OCI-LY1 (cell line): Measurements from ENCODE around the gene TMEM44.

ENCODE experiments used
- H2AFZ ChIP-seq: fragments of 200-600 bp; sonication (generic), shearing (Covaris generic); 2 replicates; pipeline ENCODE4 v1.6.0; 2014; ENCODE audit warnings: antibody characterized with exemption, mild to moderate bottlenecking, low read length
- H3F3A ChIP-seq: fragments of 200-600 bp; sonication (generic), shearing (Covaris generic); 2 replicates; pipeline ENCODE4 v1.6.0; 2014; ENCODE audit warnings: mild to moderate bottlenecking, antibody characterized with exemption, low read length, moderate library complexity; ENCODE audit not compliant: insufficient read depth
- H3K27ac ChIP-seq: fragments of 200-600 bp; sonication (generic); 2 replicates; pipeline ENCODE4 v1.5.1; 2014; ENCODE audit warnings: low read length, mixed run types, mild to moderate bottlenecking, low read depth; ENCODE audit not compliant: poor library complexity, severe bottlenecking
- H3K27me3 ChIP-seq: fragments of 200-600 bp; sonication (generic); 2 replicates; pipeline ENCODE4 v1.6.0; 2014; ENCODE audit warnings: antibody characterized with exemption, mild to moderate bottlenecking, low read length, moderate library complexity; ENCODE audit not compliant: insufficient read depth
- H3K36me3 ChIP-seq: fragments of 200-600 bp; sonication (generic); 2 replicates; pipeline ENCODE4 v1.6.1; 2014; ENCODE audit warnings: mild to moderate bottlenecking, antibody characterized with exemption, low read length, moderate library complexity, mixed read lengths; ENCODE audit not compliant: insufficient read depth
- H3K4me1 ChIP-seq: fragments of 200-600 bp; sonication (generic); 2 replicates; pipeline ENCODE4 v1.5.1; 2014; ENCODE audit warnings: mild to moderate bottlenecking, low read length, moderate library complexity; ENCODE audit not compliant: insufficient read depth, severe bottlenecking
- H3K4me2 ChIP-seq: fragments of 200-600 bp; sonication (generic), shearing (Covaris generic); 2 replicates; pipeline ENCODE4 v1.6.1; 2014; ENCODE audit warnings: low read length
- H3K4me3 ChIP-seq: fragments of 200-600 bp; sonication (generic); 2 replicates; pipeline ENCODE4 v1.5.1; 2014; ENCODE audit warnings: low read length, low read depth, mild to moderate bottlenecking, mixed read lengths; ENCODE audit not compliant: poor library complexity, severe bottlenecking
- H3K79me2 ChIP-seq: fragments of 200-600 bp; shearing (Covaris generic); 2 replicates; pipeline ENCODE4 v1.6.1; 2016; ENCODE audit warnings: mixed run types, low read length, mixed read lengths; ENCODE audit not compliant: insufficient read depth
- H3K9ac ChIP-seq: fragments of 200-600 bp; sonication (generic), shearing (Covaris generic); 2 replicates; pipeline ENCODE4 v1.6.1; 2014; ENCODE audit warnings: mild to moderate bottlenecking, low read length, mixed read lengths
- H3K9me2 ChIP-seq: fragments of 200-600 bp; sonication (generic), shearing (Covaris generic); 2 replicates; pipeline ENCODE4 v1.6.1; 2014; ENCODE audit warnings: low read depth, mild to moderate bottlenecking, low read length, mixed read lengths
- H3K9me3 ChIP-seq: fragments of 200-600 bp; shearing (Covaris generic); 2 replicates; pipeline ENCODE4 v1.6.1; 2014; ENCODE audit warnings: low read length, mixed read lengths
- H4K20me1 ChIP-seq: fragments of 200-600 bp; sonication (generic), shearing (Covaris generic); 2 replicates; pipeline ENCODE4 v1.6.0; 2016; ENCODE audit warnings: mild to moderate bottlenecking, low read length; ENCODE audit not compliant: insufficient read depth
- CTCF ChIP-seq: fragments of 200-600 bp; sonication (generic), shearing (Covaris generic); IDR thresholded peaks from 2 replicates; pipeline ENCODE4 v1.5.1; 2017; ENCODE audit warnings: mild to moderate bottlenecking, antibody characterized with exemption, low read length, moderate library complexity, mixed read lengths
- EZH2 ChIP-seq: fragments of 200-600 bp; sonication (generic), shearing (Covaris generic); IDR thresholded peaks from 2 replicates; pipeline ENCODE4 v1.8.0; 2017; ENCODE audit warnings: borderline replicate concordance, mixed run types, mild to moderate bottlenecking, antibody characterized with exemption, low read length, moderate library complexity, mixed read lengths

The TMEM44 gene

GRCh38 chr3:194624956-194625355, 8.3 kb downstream of the TMEM44 start:
- no peaks in the 10 kb centered on the region for H3K9me2 ChIP-seq
- no peak overlapping the region for H3K4me3 ChIP-seq
- H3K27ac ChIP-seq, result no peak overlapping the region
- peaks cover 10% of the 10 kb centered on the region for H3K4me1 ChIP-seq
- no peak overlapping the region for H2AFZ ChIP-seq
- peaks cover 3% of the 10 kb centered on the region; the same call in 1 of the 2 replicates for H3K9me3 ChIP-seq
- no peaks in the 10 kb centered on the region for H3K79me2 ChIP-seq
- TF ChIP-seq CTCF (no peak), EZH2 (no peak)
- H3F3A ChIP-seq, result no peaks in the 10 kb centered on the region
- no peaks in the 10 kb centered on the region for H3K27me3 ChIP-seq
- no peaks in the 10 kb centered on the region for H4K20me1 ChIP-seq
- peaks cover 26% of the 10 kb centered on the region for H3K36me3 ChIP-seq
- H3K9ac ChIP-seq, result no peak overlapping the region
- no peak overlapping the region for H3K4me2 ChIP-seq

GRCh38 chr3:194623449-194624290, 9.5 kb downstream of the TMEM44 start:
- H3K4me2 ChIP-seq, result no peak overlapping the region
- no peak overlapping the region for H3K4me3 ChIP-seq
- no peaks in the 10 kb centered on the region for H3F3A ChIP-seq
- H3K36me3 ChIP-seq, result peaks cover 20% of the 10 kb centered on the region
- no peaks in the 10 kb centered on the region for H4K20me1 ChIP-seq
- H3K79me2 ChIP-seq, result no peaks in the 10 kb centered on the region
- H3K9me3 ChIP-seq, result no peaks in the 10 kb centered on the region
- H3K27me3 ChIP-seq, result no peaks in the 10 kb centered on the region
- H3K27ac ChIP-seq, result no peak overlapping the region
- H3K9ac ChIP-seq, result no peak overlapping the region
- peaks cover 10% of the 10 kb centered on the region for H3K4me1 ChIP-seq
- no peak for TF ChIP-seq CTCF
- no peak for TF ChIP-seq EZH2
- no peaks in the 10 kb centered on the region for H3K9me2 ChIP-seq
- no peak overlapping the region for H2AFZ ChIP-seq

- no peak overlapping the region for H3K9ac ChIP-seq
- no peak overlapping the region for H3K4me2 ChIP-seq
Measured at GRCh38 chr3:194622621-194623340, 10.4 kb downstream of the TMEM44 start.

More at GRCh38 chr3:194622621-194623340, 10.4 kb downstream of the TMEM44 start:
- Histone ChIP-seq H3K9me2 (no peaks in the 10 kb centered on the region), H4K20me1 (no peaks in the 10 kb centered on the region), H3K4me1 (peaks cover 10% of the 10 kb centered on the region), H3K27me3 (no peaks in the 10 kb centered on the region), H3K4me3 (no peak overlapping the region), H3K79me2 (no peaks in the 10 kb centered on the region), H2AFZ (no peak overlapping the region), H3K36me3 (peaks cover 15% of the 10 kb centered on the region), H3K27ac (no peak overlapping the region), H3F3A (no peaks in the 10 kb centered on the region), H3K9me3 (no peaks in the 10 kb centered on the region)
- TF ChIP-seq CTCF (no peak), EZH2 (no peak)
